ENCODE results near the gene SZT2. TPM values are rescaled to one million over a fixed set of nuclear protein-coding genes. Genes with fewer than 3 reads are reported as not detected.

The SZT2 gene
- total and polyA plus RNA-seq, 2 experiments from 2014 or later, result 14.8 to 18.8 TPM

DNA sequence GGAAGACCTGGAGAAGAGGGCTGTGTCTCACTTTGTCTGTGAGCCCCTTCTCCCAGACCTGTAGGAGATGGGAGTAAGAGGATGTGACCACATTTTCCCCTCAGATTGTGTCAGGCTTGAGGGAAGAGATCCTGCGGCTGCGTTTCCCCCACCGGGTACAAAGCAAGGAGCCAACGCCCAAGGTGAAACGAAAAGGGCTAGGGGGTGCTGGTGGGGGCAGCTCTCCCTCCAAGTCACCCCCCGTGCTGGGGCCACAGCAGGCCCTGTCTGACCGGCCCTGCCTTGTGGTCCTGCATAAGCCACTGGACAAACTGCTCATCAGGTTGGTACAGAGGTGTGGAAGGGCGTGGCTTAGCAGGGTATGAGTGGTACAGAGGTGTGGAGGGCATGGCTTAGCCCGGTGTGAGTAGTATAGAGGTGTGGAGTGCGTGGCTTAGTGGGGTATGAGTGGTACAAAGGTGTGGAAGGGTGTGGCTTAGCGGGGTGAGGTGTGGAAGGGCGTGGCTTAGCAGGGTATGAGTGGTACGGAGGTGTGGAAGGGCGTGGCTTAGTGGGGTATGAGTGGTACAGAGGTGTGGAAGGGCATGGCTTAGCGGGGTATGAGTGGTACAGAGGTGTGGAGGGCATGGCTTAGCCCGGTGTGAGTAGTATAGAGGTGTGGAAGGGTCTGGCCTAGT is 33.4 kb downstream of the SZT2 start:
- no peaks in the 10 kb centered on the region for H3K27me3 ChIP-seq
- H3K4me3 ChIP-seq, result no peak overlapping the region
- H4K20me1 ChIP-seq (ENCODE audit: insufficient read depth, poor library complexity, severe bottlenecking), result no peaks in the 10 kb centered on the region
- WGBS (ENCODE audit: low lambda C conversion rate, missing lambda C conversion rate), result over 99% methylated on average over 15 of the region's 16 CpGs
- no peaks in the 10 kb centered on the region for H3K36me3 ChIP-seq (replicated peaks; ENCODE audit: insufficient read depth, low read depth)
- no peaks in the 10 kb centered on the region for H3K9me3 ChIP-seq (ENCODE audit: low read depth)
- no peak overlapping the region for H3K4me2 ChIP-seq
- no peak overlapping the region for H3K27ac ChIP-seq
- H3K4me1 ChIP-seq (ENCODE audit: insufficient read depth), result no peaks in the 10 kb centered on the region
- H3K9me2 ChIP-seq (replicated peaks; ENCODE audit: insufficient read depth), result no peaks in the 10 kb centered on the region
- TF ChIP-seq, protein P1, sequence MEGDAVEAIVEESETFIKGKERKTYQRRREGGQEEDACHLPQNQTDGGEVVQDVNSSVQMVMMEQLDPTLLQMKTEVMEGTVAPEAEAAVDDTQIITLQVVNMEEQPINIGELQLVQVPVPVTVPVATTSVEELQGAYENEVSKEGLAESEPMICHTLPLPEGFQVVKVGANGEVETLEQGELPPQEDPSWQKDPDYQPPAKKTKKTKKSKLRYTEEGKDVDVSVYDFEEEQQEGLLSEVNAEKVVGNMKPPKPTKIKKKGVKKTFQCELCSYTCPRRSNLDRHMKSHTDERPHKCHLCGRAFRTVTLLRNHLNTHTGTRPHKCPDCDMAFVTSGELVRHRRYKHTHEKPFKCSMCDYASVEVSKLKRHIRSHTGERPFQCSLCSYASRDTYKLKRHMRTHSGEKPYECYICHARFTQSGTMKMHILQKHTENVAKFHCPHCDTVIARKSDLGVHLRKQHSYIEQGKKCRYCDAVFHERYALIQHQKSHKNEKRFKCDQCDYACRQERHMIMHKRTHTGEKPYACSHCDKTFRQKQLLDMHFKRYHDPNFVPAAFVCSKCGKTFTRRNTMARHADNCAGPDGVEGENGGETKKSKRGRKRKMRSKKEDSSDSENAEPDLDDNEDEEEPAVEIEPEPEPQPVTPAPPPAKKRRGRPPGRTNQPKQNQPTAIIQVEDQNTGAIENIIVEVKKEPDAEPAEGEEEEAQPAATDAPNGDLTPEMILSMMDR (IDR thresholded peaks at IDR 0.05; ENCODE audit: poor library complexity), result no peak
- TF ChIP-seq EZH2phosphoT487 (IDR thresholded peaks at IDR 0.05; ENCODE audit: low read depth, severe bottlenecking, unreplicated experiment) (no peak), EZH2 (IDR thresholded peaks at IDR 0.05; ENCODE audit: borderline replicate concordance) (no peak)
- H3K79me2 ChIP-seq, result no peaks in the 10 kb centered on the region
- no peak overlapping the region for H2AFZ ChIP-seq
- no peak for DNase-seq (ENCODE audit: low spot score)

DNA sequence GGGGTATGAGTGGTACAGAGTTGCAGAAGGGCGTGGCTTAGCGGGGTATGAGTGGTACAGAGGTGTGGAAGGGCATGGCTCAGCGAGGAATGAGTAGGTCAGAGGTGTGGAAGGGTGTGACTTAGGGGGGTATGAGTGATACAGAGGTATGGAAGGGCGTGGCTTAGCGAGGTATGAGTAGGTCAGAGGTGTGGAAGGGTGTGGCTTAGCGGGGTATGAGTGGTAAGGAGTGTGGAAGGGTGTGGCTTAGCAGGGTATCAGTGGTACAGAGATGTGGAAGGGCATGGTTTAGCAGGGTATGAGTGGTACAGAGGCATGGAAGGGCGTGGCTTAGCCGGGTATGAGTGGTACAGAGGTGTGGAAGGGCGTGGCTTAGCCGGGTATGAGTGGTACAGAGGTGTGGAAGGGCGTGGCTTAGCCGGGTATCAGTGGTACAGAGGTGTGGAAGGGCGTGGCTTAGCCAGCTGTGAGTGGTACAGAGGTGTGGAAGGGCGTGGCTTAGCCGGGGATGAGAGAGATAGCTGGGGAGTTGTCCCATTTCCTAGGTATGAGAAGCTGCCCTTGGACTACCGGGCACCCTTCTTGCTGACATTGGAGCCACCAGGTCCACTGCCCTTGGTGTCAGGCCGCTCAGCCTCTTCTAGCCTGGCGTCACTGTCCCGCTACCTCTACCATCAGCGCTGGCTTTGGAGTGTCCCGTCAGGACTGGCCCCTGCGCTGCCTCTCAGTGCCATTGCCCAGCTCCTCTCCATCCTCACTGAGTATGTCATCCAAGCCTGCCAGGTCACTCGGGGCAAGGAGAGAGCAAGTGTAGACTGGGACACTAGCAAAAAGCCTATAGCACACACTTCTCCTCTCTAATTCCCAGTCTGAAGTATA is 34.2 kb downstream of the SZT2 start:
- Histone ChIP-seq H3K36me3 (replicated peaks; ENCODE audit: insufficient read depth, low read depth) (no peaks in the 10 kb centered on the region), H3K4me3 (no peak overlapping the region), H3K4me1 (ENCODE audit: insufficient read depth) (no peaks in the 10 kb centered on the region), H3K4me2 (no peak overlapping the region), H3K9me2 (replicated peaks; ENCODE audit: insufficient read depth) (no peaks in the 10 kb centered on the region), H3K79me2 (no peaks in the 10 kb centered on the region), H2AFZ (no peak overlapping the region), H3K27ac (no peak overlapping the region), H4K20me1 (ENCODE audit: insufficient read depth, poor library complexity, severe bottlenecking) (no peaks in the 10 kb centered on the region), H3K27me3 (no peaks in the 10 kb centered on the region), H3K9me3 (ENCODE audit: low read depth) (no peaks in the 10 kb centered on the region)
- WGBS (ENCODE audit: low lambda C conversion rate, missing lambda C conversion rate), result 95% methylated on average over 23 of the region's 23 CpGs
- no peak for DNase-seq (ENCODE audit: low spot score)
- TF ChIP-seq EZH2phosphoT487 (IDR thresholded peaks at IDR 0.05; ENCODE audit: low read depth, severe bottlenecking, unreplicated experiment) (no peak), EZH2 (IDR thresholded peaks at IDR 0.05; ENCODE audit: borderline replicate concordance) (no peak)
- TF ChIP-seq, protein P1 (IDR thresholded peaks at IDR 0.05; ENCODE audit: poor library complexity), result no peak

DNA sequence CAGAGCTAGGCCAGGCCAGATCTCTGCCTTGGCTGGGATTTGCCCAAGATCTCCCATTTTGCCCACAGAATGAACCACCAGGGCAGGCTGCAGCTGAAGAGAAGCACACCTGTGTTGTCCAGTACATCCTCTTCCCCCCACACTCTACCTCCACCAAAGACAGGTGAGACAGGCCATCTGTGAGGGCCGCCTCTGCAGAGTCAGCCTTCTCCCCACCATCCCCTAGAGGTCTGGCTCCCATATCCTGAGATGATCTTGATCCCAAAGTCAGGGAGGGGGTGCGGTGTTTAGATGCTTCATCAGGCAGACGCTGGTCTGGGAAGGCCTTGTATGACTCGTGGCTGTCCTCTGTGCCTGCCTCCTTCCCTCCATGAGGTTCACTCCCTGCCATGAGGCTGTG is 35.3 kb downstream of the SZT2 start:
- Histone ChIP-seq H3K9me2 (replicated peaks; ENCODE audit: insufficient read depth) (no peaks in the 10 kb centered on the region), H2AFZ (no peak overlapping the region), H4K20me1 (ENCODE audit: insufficient read depth, poor library complexity, severe bottlenecking) (no peaks in the 10 kb centered on the region), H3K4me3 (no peak overlapping the region), H3K9me3 (ENCODE audit: low read depth) (no peaks in the 10 kb centered on the region), H3K27ac (no peak overlapping the region), H3K27me3 (no peaks in the 10 kb centered on the region), H3K4me2 (no peak overlapping the region), H3K79me2 (no peaks in the 10 kb centered on the region), H3K36me3 (replicated peaks; ENCODE audit: insufficient read depth, low read depth) (no peaks in the 10 kb centered on the region), H3K4me1 (ENCODE audit: insufficient read depth) (no peaks in the 10 kb centered on the region)
- no peak for DNase-seq (ENCODE audit: low spot score)
- TF ChIP-seq EZH2 (IDR thresholded peaks at IDR 0.05; ENCODE audit: borderline replicate concordance), result no peak
- no peak for TF ChIP-seq EZH2phosphoT487 (IDR thresholded peaks at IDR 0.05; ENCODE audit: low read depth, severe bottlenecking, unreplicated experiment)
- WGBS (ENCODE audit: low lambda C conversion rate, missing lambda C conversion rate), result 97% methylated on average over 4 of the region's 4 CpGs

DNA sequence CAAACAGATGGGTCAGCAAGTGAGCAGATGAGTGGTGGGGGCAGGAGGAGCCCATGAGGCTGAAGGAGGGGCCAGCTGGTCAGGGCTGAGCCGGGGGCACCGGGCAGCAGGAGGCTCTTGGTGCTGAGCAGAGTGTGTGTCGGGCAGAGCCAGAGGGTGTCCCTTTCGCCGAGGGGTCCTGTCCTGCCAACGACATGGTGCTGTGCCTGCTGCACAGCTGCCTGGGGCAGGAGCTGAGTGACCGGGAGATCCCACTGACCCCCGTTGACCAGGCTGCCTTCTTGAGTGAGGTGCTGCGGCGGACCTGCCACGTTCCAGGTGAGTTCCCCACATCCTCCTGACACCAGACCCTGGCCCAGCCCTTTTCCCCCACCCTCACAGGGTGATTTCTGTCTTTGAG is 36.5 kb downstream of the SZT2 start:
- no peaks in the 10 kb centered on the region for H3K9me2 ChIP-seq (replicated peaks; ENCODE audit: insufficient read depth)

More for the DNA sequence above, 36.5 kb downstream of the SZT2 start:
- Histone ChIP-seq H3K36me3 (replicated peaks; ENCODE audit: insufficient read depth, low read depth) (no peaks in the 10 kb centered on the region), H3K27ac (no peak overlapping the region), H3K9me3 (ENCODE audit: low read depth) (no peaks in the 10 kb centered on the region), H3K4me3 (no peak overlapping the region), H3K4me1 (ENCODE audit: insufficient read depth) (no peaks in the 10 kb centered on the region), H3K27me3 (no peaks in the 10 kb centered on the region), H2AFZ (no peak overlapping the region), H3K79me2 (no peaks in the 10 kb centered on the region), H3K4me2 (no peak overlapping the region), H4K20me1 (ENCODE audit: insufficient read depth, poor library complexity, severe bottlenecking) (no peaks in the 10 kb centered on the region)
- WGBS (ENCODE audit: low lambda C conversion rate, missing lambda C conversion rate), result 87% methylated on average over 11 of the region's 11 CpGs
- TF ChIP-seq, protein P1 (IDR thresholded peaks at IDR 0.05; ENCODE audit: poor library complexity), result no peak
- no peak for TF ChIP-seq EZH2phosphoT487 (IDR thresholded peaks at IDR 0.05; ENCODE audit: low read depth, severe bottlenecking, unreplicated experiment)
- no peak for TF ChIP-seq EZH2 (IDR thresholded peaks at IDR 0.05; ENCODE audit: borderline replicate concordance)
- DNase-seq (ENCODE audit: low spot score), result no peak
